ENCODE data around the gene SYTL1.

Gene SYTL1

DNA sequence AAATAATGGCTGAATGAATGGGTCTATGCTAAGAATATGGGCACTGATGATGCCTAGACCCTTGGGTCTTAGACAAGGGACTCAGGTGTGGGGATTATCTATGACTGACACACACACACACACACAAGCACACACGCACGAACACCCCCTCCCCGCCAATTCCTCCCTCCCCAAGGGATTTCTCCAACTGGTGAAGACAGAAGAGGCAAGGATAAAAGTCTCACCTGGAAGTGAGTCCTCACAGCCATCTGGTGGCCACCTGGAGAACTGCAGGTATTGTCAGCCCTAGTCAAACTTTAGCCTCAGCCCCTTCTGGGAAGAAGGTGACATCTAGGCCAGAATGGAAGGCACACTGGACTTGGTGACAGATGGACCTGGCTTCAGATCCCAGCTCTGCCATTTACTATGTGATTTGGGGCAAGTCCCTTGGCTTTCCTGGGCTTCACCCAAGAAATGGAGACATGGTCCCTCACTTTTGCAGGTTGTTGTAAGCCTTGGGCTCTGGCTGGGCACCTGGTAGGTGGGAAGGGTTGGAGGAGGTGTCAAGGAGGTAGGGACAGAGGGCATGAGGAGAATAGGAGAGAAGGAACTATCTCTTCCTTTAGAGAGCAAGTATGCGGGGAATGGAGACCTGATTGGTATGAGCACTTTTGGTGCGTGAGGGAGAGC, 46.6 kb downstream of the SYTL1 start:
- peak; percentile 60 for DNase-seq

DNA sequence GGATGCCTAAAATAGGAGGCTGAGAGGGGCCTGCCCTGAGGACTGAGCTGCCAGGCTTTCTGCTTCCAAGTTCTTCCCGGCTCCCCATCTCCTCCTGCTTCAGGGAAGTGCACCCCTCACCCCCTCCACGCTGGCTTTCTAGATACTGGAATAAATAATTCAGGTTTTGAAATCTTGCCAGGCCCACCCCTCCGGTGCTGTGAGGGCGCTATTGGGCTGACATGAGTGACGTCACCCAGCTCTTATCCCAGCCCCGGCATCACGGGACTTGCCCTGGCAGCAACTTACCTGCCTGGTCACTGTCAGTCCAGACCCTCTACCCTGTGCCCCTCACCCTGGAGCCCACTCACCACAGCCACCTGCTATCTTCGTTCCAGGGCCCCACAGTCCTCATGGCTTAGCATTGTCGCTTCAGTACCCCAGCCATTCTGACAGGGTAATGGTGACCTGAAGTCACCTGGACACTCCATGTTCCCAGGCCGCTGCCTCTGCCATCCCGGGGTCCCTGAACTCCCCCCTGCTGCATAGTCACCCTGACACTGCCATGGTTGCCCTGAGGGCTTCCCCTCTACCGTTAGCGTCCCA, 49.8 kb downstream of the SYTL1 start:
- no peak for DNase-seq

DNA sequence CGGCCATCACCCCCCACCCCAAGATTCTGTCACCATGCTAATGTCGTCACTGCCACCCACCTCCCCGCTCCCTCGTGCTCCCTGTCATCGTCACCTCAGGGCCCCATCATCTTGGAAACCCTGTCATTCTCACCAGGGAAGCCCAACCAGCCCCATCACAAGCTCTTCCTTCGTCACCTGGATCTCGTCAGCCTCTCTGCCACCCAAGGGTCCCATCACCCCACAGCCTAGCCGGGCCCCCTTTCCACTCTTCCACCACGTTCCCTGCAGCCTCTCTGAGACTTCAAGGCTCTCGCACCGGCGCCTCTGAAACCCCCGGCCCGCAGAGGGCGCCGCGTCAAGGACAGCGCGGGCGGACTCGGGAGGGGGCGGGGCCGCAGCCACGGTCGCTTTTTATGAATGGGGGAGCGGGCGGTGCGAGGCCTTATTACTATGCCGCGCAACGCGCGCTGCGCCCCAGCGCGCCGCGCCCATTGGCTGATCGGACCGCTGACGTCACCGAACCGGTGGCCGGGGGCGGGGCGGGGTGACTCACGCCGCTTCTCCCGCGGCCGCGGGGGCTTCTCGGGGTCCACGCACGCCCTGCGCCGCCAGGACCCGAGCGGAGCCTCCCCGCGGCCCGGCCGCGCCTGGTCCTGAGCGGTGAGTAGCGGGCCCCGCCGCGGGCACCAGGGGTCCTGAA, 50.4 kb downstream of the SYTL1 start, which contains the start of gene GPR3:
Gene GPR3 (plus strand): TSS at position 527 of the 682 bp plus-strand sequence. CDS start 1,177 bp downstream, outside the sequence.
- DNase-seq: peak; percentile 88

DNA sequence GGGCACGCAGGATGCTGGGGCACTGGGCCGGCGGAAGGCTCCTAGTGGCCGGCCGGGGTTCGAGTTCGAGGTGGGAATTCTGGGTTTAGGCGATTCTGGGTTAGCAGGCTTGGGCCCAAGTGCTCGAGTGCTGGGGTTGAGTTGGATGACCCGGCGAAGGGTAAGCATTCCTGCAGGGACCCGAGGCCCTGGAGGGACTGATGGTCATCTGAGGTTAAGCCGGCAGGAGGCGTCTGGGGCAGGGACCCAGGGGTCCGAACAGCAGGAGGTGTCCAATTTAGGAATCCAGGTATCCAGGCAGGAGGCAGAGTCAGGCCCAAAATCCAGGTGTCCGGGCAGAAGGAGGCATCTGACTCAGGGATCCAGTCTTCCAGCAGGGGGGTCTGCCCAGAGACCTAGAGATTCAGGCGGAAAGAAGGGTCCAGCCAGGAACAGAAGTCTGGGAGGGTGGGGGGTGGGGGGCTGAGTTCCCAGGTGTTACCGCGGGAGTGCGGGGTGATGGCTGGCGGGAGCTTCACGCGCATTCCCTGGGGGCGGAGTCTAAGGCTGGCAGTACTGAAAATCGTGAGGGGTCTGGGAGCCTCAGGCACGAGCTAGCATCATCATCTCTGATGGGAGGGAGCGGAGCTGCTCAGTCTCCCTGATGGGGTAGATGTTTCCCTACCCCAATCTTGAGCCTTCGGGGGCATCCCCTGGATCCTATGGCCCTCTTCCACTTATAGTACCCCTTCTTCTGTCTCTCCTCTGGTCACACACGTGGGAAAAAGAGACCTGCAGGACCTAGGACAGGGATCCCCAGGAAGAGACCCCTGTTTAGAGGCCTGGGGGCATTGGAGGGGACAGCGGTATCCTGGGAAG, 51.2 kb downstream of the SYTL1 start:
- DNase-seq: no peak

DNA sequence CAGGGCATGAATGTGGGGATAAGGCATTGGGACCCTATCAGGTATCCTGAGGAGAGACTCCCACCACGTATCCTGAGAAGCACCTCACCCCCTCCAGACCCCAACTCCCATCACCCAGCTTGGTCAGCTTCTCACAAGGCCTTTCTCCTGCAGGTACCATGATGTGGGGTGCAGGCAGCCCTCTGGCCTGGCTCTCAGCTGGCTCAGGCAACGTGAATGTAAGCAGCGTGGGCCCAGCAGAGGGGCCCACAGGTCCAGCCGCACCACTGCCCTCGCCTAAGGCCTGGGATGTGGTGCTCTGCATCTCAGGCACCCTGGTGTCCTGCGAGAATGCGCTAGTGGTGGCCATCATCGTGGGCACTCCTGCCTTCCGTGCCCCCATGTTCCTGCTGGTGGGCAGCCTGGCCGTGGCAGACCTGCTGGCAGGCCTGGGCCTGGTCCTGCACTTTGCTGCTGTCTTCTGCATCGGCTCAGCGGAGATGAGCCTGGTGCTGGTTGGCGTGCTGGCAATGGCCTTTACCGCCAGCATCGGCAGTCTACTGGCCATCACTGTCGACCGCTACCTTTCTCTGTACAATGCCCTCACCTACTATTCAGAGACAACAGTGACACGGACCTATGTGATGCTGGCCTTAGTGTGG, 51.9 kb downstream of the SYTL1 start:
- DNase-seq: no peak

DNA sequence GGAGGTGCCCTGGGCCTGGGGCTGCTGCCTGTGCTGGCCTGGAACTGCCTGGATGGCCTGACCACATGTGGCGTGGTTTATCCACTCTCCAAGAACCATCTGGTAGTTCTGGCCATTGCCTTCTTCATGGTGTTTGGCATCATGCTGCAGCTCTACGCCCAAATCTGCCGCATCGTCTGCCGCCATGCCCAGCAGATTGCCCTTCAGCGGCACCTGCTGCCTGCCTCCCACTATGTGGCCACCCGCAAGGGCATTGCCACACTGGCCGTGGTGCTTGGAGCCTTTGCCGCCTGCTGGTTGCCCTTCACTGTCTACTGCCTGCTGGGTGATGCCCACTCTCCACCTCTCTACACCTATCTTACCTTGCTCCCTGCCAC, 52.4 kb downstream of the SYTL1 start:
- no peak for DNase-seq

DNA sequence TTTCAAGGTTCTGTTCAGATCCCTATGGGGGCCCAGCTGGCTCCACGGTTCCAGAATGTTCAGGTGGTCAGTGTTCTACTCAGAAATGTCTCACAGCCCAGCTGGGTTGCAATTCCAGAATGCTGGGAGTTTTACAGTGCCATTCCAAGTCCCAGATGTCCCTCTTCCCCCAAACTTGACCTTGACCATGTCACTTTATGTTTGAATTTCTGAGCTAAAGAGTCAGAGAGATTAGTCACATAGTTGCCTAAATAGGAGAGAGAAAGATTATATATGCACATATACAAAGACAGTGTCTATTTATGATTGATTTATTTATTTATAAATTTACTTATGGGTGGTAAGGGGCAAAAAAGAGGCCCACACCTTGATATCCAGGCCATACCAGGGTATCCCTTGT, 53.1 kb downstream of the SYTL1 start:
- DNase-seq: no peak

DNA sequence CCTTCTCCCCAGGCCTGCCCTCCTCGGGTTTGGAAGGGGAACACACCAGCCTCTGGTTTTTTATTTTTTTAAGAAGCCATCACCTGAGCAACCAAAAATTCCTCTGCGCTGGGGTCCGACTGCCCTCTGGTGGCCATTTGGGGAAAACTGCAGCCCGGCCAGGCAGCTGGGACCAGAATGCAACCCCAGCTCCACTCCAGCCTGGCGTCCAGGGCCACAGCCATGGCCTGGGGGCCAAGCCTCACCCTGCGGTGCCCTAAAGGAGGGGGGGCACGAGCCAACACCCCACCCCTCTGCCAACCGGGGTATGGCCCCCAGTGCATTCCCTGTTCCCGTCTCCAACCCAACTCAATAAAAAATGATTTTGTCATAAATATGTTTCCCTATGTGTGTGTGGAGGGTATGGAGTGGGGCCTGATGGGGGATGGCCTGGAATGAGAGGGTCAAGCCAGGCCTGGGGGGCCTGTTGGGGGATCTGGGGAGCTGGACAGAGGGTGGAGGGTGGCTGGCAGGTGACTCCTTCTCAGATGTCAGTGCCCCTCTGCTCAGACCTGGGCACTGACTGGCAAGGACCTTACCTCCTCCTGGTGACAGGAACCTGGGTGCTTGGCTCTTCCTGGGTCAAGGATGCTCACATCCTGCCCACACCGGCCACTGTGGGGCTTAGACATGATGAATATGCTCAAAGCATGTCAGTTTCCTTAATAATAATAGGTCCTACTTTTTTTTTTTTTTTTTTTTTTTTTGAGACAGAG, 53.8 kb downstream of the SYTL1 start:
- DNase-seq: peak; percentile 78

DNA sequence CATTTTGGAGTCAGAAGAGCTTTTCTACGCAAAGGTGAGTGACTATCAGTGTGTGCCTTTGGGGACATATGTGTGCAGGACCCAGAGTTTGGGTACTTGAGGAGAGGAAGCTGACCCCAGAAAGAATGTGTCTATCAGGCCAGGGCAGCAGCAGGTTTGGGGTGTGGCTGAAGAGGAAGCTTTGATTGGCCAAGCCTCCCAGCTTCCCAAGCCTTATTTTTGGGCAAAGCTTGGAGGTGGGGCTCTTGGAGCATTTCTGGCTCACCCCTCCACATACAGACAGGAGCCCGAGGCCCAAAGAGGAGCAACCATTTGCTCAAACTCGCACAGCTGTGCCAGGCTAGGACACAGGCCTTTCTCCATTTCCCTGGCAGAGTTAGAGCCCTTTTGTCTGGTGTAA, 55.3 kb downstream of the SYTL1 start:
- no peak for DNase-seq

DNA sequence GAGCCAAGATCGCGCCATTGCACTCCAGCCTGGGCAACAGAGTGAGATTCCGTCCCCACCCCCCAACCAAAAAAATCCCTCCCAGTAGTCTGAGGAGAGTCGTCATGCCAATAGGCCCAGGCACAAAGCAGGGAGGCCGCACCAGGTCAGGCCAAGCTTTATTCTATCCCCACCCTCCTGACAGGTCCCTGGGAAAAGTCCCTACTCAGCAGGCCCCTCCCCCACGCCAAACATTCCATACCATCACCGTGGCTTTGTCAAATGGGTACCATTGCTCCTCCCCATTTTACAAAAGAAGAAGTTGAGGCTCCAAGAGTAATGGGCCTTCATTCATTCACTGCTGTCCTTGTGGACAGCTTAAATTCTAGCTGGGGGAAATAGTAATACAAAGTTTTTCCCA, 55.9 kb downstream of the SYTL1 start:
- no peak for DNase-seq

DNA sequence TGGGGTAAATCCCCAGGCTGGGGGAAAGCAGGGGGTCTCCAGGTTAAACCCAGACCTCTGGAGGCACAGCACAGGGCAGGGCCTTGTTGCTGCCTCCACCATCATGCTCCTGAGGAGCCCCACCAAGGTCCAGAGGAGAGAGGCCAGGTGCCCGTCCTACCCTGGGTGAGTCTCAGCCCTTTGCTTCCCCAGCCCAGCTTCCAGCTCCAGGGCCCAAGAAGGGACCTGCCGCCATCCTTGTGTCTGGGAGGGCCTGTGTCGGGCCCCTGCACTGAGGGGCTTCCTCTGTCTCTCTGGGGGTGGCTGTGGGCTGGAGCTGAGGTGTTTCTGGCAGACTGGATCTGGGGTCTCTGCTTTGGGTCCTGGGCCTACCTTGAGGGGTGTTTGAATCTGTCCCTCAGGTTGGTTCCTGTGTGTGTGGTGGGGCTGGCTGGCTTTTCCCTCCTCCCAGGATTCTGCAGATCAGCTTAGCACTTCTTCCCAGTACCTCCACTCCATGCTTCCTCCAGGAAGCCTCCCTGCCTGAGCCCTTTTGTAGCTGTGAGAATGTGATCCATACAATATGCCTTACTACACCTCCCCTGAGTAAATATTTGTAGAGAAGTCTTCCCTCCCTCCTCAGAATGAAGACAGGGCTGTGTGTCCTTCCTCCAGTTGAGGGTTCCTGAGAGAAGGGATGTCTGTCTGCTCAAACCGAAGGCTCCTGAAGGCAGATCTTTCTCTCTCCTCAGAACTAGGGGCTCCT, 56.8 kb downstream of the SYTL1 start:
- no peak for DNase-seq

DNA sequence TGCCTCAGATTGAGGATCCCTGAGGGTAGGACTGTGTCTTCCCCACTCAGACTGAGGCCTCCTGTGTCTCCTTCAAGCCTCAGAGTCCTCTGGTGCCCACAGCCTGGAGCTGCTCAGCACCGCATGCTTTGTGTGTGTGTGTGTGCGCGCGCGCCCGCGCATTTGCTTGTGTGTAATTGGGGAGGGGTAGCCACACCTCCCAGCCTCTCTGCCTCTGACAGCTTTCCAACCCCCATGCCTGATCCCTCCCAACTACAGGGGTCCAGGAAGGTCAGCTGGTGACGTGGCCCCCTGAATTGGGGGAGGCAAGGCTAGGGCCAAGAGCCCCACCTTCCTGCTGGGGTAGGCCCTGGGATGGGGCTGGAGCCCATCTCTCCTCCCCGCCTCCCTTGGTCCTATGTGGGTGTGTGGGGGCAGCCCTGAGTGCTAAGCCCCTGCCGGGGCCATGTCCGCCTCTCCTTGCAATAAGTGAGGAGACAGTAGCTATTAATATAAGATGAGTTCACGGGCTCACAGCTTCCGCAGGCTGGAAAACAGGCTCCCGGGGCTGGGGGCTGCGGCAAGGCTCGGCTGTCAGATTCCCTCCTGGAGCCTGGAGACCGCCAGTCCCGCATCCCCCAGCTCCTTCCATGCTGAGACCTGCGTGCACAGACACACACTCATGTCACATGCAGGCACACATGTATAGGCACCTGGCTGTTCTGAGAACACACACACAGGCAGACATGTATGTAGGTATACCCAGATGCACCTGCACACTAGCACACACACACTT, 57.6 kb downstream of the SYTL1 start:
- no peak for DNase-seq

DNA sequence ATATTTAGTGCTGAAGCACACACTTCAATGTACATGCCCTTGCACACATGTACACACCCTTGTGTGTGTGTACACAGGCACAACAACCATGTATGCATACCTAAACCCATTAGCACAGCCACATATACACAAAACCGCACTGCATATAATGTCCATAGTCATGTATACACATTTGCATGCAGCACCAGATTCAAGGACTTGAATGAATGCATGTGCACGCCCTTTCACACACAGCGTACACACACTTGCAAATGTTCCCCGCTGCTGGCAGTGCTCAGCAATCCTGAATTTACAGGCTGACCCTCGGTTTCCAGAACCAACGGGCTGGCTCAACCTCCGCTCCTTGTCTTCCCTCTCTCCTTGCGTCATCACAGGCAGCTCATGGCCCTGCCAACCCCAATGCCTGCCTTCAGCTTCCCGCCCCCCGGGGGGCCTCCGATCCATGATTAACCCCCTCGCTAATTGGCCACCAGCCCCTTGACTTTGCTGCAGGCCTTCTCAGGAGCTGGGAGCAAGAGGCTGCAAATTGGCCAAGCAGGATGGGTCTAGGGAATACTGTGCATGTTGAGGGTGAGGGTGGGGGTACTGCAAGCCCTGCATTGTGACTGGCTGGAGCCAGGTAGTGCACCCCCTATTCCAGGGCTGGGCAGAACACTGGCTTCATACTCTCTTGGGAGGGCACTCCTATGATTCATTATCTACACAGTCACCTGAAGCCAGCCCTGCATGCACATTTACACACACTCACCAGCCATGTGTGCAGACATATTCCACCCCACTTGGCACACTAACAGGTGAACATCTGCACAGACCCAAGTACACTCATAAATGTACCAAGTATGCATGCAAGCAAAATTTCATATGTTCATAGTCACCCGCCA, 58.5 kb downstream of the SYTL1 start:
- DNase-seq: no peak

DNA sequence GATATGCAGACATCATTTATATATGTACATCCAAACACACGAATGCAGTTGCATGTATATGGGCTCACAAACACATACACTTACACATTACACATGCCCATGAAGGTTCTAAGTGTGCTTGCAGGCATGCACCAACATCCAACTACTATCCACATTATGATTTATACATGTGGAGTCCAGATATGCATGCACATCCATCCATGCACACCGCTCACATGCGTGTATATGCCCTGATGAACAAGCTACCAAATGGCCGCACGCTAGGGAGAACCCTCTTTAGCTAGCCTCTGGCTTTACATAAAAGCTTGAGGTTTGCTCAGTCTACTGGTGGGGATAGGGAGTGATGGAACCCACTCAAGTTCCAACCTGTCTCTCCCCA, 59.1 kb downstream of the SYTL1 start:
- DNase-seq: no peak

DNA sequence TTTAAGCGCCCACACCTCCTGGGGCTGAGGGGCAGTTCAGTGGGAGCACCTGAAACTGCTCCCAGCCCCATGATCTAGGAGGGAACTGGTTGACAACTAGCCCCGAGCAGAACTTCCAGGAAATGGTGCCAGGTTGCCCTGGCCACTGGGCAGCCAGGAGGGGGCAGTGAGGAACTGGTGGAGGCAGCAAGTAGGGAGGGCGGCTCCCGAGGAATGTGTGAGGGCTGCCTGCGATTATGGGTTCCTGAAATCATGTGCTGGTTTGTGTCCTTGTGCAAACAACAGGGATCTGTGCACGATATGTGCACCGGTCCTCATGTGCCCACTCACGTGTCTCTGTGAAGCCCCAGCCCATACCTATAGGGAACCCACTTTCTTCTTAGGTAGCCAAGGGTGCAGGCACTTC, 60.5 kb downstream of the SYTL1 start:
- no peak for DNase-seq

DNA sequence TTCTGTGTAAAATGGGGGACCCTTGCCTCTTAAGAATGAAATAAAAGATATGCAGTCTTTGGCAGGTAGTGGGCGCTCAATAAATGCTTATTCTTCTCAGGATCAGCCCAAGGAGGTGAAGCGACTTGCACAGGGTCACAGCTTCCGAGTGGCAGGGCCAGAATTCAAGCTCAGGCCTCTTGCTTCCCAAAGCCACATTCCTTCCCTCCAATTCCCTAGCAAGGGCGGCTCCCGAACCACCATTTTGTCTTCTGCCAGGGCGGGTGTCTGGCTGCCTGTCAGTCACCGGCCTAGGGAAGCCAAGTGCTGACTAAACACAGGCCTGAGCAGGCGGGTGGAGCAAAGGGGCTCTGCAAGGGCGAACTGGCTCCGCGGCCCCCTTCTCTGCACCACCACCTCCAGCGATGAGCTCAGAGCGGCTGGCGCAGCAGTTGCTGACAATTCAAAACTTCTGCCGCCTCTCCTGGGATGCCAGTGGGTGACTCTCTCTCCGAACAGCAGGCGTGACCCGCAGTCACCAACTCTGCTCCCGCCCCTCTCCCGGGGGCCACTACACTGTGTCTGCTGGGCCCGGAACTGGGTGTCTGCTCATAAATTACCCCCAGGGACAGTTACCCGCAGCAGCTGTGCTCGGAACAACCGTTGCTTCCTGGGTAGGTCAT, 61.4 kb downstream of the SYTL1 start:
- no peak for DNase-seq
